ENCODE data around the gene SLC35E2B. TPM values are rescaled to one million over a fixed set of nuclear protein-coding genes. Genes with fewer than 3 reads are reported as not detected.
"Not testable (repeated sequence)": the region's sequence is repeated elsewhere in the genome, so short reads cannot be mapped to it uniquely, and the experiment has no call there.

Gene SLC35E2B
- total RNA-seq (ENCODE audit: unreplicated experiment): 151 TPM
- long read RNA-seq, full-length matches to known transcripts: 2 of 6 reads
- long read RNA-seq, partial matches to known transcripts: 0 of 6 reads
- long read RNA-seq, other reads (novel, unspliced or antisense): 4 of 6 reads

- H3K27me3 Mint-ChIP-seq (ENCODE audit: unreplicated experiment); H3K36me3 Mint-ChIP-seq (ENCODE audit: unreplicated experiment); H3K9me3 Mint-ChIP-seq (ENCODE audit: unreplicated experiment); H3K4me1 Mint-ChIP-seq (ENCODE audit: low read depth, unreplicated experiment): not testable (repeated sequence)
- H3K4me3 Mint-ChIP-seq (ENCODE audit: unreplicated experiment): peak within 1 kb of the TSS; percentile 64
- peak within 1 kb of the TSS; percentile 59 for H3K27ac Mint-ChIP-seq (ENCODE audit: unreplicated experiment)
- peak; percentile 94 for DNase-seq
These were observed at the start of gene SLC35E2B for GRCh38 chr1:1692714-1693647. SLC35E2B (minus strand) TSS chr1:1692795; CDS start chr1:1676699, 16,096 bp downstream.

- H3K36me3 Mint-ChIP-seq (ENCODE audit: unreplicated experiment); H3K4me1 Mint-ChIP-seq (ENCODE audit: low read depth, unreplicated experiment); H3K9me3 Mint-ChIP-seq (ENCODE audit: unreplicated experiment); H3K4me3 Mint-ChIP-seq (ENCODE audit: unreplicated experiment); H3K27me3 Mint-ChIP-seq (ENCODE audit: unreplicated experiment); H3K27ac Mint-ChIP-seq (ENCODE audit: unreplicated experiment); DNase-seq: not testable (repeated sequence)
These were observed 48.4 kb upstream of the SLC35E2B start for GRCh38 chr1:1741013-1741412.

GRCh38 chr1:1738799-1739337 is 46.3 kb upstream of the SLC35E2B start:
- H3K4me1 Mint-ChIP-seq (ENCODE audit: low read depth, unreplicated experiment); H3K27ac Mint-ChIP-seq (ENCODE audit: unreplicated experiment); H3K36me3 Mint-ChIP-seq (ENCODE audit: unreplicated experiment); H3K4me3 Mint-ChIP-seq (ENCODE audit: unreplicated experiment); H3K9me3 Mint-ChIP-seq (ENCODE audit: unreplicated experiment); H3K27me3 Mint-ChIP-seq (ENCODE audit: unreplicated experiment); DNase-seq: not testable (repeated sequence)

GRCh38 chr1:1737675-1738590 is 45.3 kb upstream of the SLC35E2B start:
- H3K27ac Mint-ChIP-seq (ENCODE audit: unreplicated experiment); H3K27me3 Mint-ChIP-seq (ENCODE audit: unreplicated experiment); H3K4me1 Mint-ChIP-seq (ENCODE audit: low read depth, unreplicated experiment); H3K36me3 Mint-ChIP-seq (ENCODE audit: unreplicated experiment); DNase-seq; H3K4me3 Mint-ChIP-seq (ENCODE audit: unreplicated experiment); H3K9me3 Mint-ChIP-seq (ENCODE audit: unreplicated experiment): not testable (repeated sequence)

- Mint-ChIP-seq H3K27ac (ENCODE audit: unreplicated experiment) (peak overlapping the region; percentile 81), H3K9me3 (ENCODE audit: unreplicated experiment) (no peaks in the 10 kb centered on the region), H3K27me3 (ENCODE audit: unreplicated experiment) (no peaks in the 10 kb centered on the region), H3K4me1 (ENCODE audit: low read depth, unreplicated experiment) (no peaks in the 10 kb centered on the region), H3K4me3 (ENCODE audit: unreplicated experiment) (no peak overlapping the region), H3K36me3 (ENCODE audit: unreplicated experiment) (no peaks in the 10 kb centered on the region)
- DNase-seq: no peak
- no peak for TF ChIP-seq CTCF (IDR thresholded peaks at IDR 0.05; ENCODE audit: partially characterized antibody, unreplicated experiment)
These were observed 39.8 kb upstream of the SLC35E2B start for GRCh38 chr1:1732381-1732780.

- no peak overlapping the region for H3K4me3 Mint-ChIP-seq (ENCODE audit: unreplicated experiment)
- TF ChIP-seq CTCF (IDR thresholded peaks at IDR 0.05; ENCODE audit: partially characterized antibody, unreplicated experiment): no peak
- H3K27me3 Mint-ChIP-seq (ENCODE audit: unreplicated experiment): peaks cover 2% of the 10 kb centered on the region
- H3K9me3 Mint-ChIP-seq (ENCODE audit: unreplicated experiment): no peaks in the 10 kb centered on the region
- H3K4me1 Mint-ChIP-seq (ENCODE audit: low read depth, unreplicated experiment): no peaks in the 10 kb centered on the region
- no peak for DNase-seq
- H3K27ac Mint-ChIP-seq (ENCODE audit: unreplicated experiment): no peak overlapping the region
- H3K36me3 Mint-ChIP-seq (ENCODE audit: unreplicated experiment): no peaks in the 10 kb centered on the region
These were observed 38.3 kb upstream of the SLC35E2B start for GRCh38 chr1:1730870-1731269.

- not testable (repeated sequence) for H3K27me3 Mint-ChIP-seq (ENCODE audit: unreplicated experiment); H3K4me3 Mint-ChIP-seq (ENCODE audit: unreplicated experiment); H3K9me3 Mint-ChIP-seq (ENCODE audit: unreplicated experiment); H3K4me1 Mint-ChIP-seq (ENCODE audit: low read depth, unreplicated experiment); H3K36me3 Mint-ChIP-seq (ENCODE audit: unreplicated experiment); DNase-seq; H3K27ac Mint-ChIP-seq (ENCODE audit: unreplicated experiment)
These were observed 37.6 kb upstream of the SLC35E2B start for GRCh38 chr1:1730230-1730629.

- H3K36me3 Mint-ChIP-seq (ENCODE audit: unreplicated experiment); DNase-seq; H3K9me3 Mint-ChIP-seq (ENCODE audit: unreplicated experiment): not testable (repeated sequence)
These were observed 36.7 kb upstream of the SLC35E2B start for GRCh38 chr1:1729116-1729816.

GRCh38 chr1:1728308-1729005 is 35.9 kb upstream of the SLC35E2B start:
- not testable (repeated sequence) for H3K4me3 Mint-ChIP-seq (ENCODE audit: unreplicated experiment); H3K9me3 Mint-ChIP-seq (ENCODE audit: unreplicated experiment); H3K4me1 Mint-ChIP-seq (ENCODE audit: low read depth, unreplicated experiment); H3K36me3 Mint-ChIP-seq (ENCODE audit: unreplicated experiment); H3K27ac Mint-ChIP-seq (ENCODE audit: unreplicated experiment); H3K27me3 Mint-ChIP-seq (ENCODE audit: unreplicated experiment); DNase-seq

More at GRCh38 chr1:1729116-1729816, 36.7 kb upstream of the SLC35E2B start:
- not testable (repeated sequence) for H3K27ac Mint-ChIP-seq (ENCODE audit: unreplicated experiment); H3K27me3 Mint-ChIP-seq (ENCODE audit: unreplicated experiment); H3K4me3 Mint-ChIP-seq (ENCODE audit: unreplicated experiment); H3K4me1 Mint-ChIP-seq (ENCODE audit: low read depth, unreplicated experiment)
